Stimulated activated CD8-positive, alpha-beta memory T cell treated with anti-CD3 and anti-CD28 coated beads, Interleukin-15, amount 100 ng/mL, for 4 hours (primary cell): ENCODE data around the gene ALOX5.
"Not testable (repeated sequence)": the region's sequence is repeated elsewhere in the genome, so short reads cannot be mapped to it uniquely, and the experiment has no call there.

Experiments
- DNase-seq, 2 donors: peaks; one replicate each; pipeline ENCODE4 v3.0.0-alpha.2; 2020; ENCODE audit warnings: low read depth in 2 of 2

Gene ALOX5

GRCh38 chr10:45374350-45375052 lies 485 bp downstream of the ALOX5 start:
- DNase-seq = no peak

GRCh38 chr10:45375101-45375500 lies 1.1 kb downstream of the ALOX5 start:
- DNase-seq = no peak

GRCh38 chr10:45375716-45376231 lies 1.8 kb downstream of the ALOX5 start:
- no peak for DNase-seq

- DNase-seq = no peak
Observed at GRCh38 chr10:45376371-45376801, 2.4 kb downstream of the ALOX5 start.

- DNase-seq = no peak
Observed at GRCh38 chr10:45377321-45377720, 3.3 kb downstream of the ALOX5 start.

GRCh38 chr10:45377858-45378257 lies 3.8 kb downstream of the ALOX5 start:
- no peak for DNase-seq

GRCh38 chr10:45378914-45379726 lies 5.1 kb downstream of the ALOX5 start:
- no peak for DNase-seq

GRCh38 chr10:45379891-45380540 lies 6.0 kb downstream of the ALOX5 start:
- no peak for DNase-seq

- no peak for DNase-seq
Observed at GRCh38 chr10:45380903-45381620, 7.0 kb downstream of the ALOX5 start.

- DNase-seq = no peak
Observed at GRCh38 chr10:45382591-45382990, 8.6 kb downstream of the ALOX5 start.

GRCh38 chr10:45383682-45384330 lies 9.8 kb downstream of the ALOX5 start:
- no peak for DNase-seq

GRCh38 chr10:45386657-45387056 lies 12.6 kb downstream of the ALOX5 start:
- DNase-seq = no peak

- DNase-seq = no peak
Observed at GRCh38 chr10:45387096-45387893, 13.3 kb downstream of the ALOX5 start.

- DNase-seq = not testable (repeated sequence)
Observed at GRCh38 chr10:45389671-45390070, 15.7 kb downstream of the ALOX5 start.

- not testable (repeated sequence) for DNase-seq
Observed at GRCh38 chr10:45391636-45392035, 17.6 kb downstream of the ALOX5 start.

GRCh38 chr10:45395554-45395953 lies 21.5 kb downstream of the ALOX5 start:
- no peak for DNase-seq

- no peak for DNase-seq
Observed at GRCh38 chr10:45398595-45398994, 24.6 kb downstream of the ALOX5 start.

- DNase-seq = no peak
Observed at GRCh38 chr10:45399113-45399512, 25.1 kb downstream of the ALOX5 start.

GRCh38 chr10:45403151-45403550 lies 29.1 kb downstream of the ALOX5 start:
- DNase-seq = no peak

GRCh38 chr10:45404087-45404769 lies 30.2 kb downstream of the ALOX5 start:
- DNase-seq = no peak
